GM18499 (cell line): Measurements from ENCODE around the gene PHLDB1.

Source experiments
- ATAC-seq: cut with Tn5 transposase; IDR thresholded peaks from one replicate; pipeline ENCODE4 v1.9.1; 2021; ENCODE audit warnings: moderate number of reproducible peaks; ENCODE audit not compliant: insufficient read depth, unreplicated experiment

Gene PHLDB1

DNA sequence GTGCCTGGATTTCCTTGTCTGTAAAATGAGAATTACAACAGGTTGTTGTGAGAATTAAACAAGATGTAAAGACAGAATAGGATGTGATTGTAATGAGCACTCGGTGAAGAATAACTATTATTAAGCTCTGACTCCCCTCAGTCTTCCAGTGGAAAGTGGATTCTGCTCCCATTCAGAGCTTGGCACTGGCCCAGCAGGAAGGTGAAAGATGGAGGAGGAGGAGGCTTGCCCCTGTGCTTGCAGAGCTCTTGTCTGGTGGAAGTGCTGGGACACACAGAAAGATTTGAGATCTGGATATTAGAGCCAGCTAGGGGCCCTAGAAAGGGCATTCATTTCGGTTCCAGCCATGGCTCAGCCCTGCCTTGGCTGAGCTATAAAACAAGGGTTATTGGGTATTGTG, 28.2 kb downstream of the PHLDB1 start:
- no peak for ATAC-seq

GRCh38 chr11:118636569-118637290, 29.3 kb downstream of the PHLDB1 start:
- no peak for ATAC-seq

DNA sequence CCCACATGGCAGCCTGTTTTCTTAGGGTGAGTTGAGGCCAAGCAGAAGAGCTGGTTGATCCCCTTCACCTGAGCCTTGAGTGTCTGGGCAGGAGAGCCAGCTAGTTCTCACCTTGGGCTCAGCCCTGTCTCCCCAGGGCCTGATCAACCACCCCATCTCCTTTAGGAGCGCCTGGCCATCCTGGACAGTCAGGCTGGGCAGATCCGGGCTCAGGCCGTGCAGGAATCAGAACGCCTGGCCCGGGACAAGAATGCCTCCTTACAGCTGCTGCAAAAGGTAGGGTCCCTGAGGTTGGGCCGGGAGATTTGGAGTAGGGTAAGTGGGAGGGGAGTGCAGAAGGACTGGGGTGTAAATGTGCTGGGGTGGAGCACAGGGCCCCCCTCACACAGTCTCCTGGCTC, 31.3 kb downstream of the PHLDB1 start:
- no peak for ATAC-seq

DNA sequence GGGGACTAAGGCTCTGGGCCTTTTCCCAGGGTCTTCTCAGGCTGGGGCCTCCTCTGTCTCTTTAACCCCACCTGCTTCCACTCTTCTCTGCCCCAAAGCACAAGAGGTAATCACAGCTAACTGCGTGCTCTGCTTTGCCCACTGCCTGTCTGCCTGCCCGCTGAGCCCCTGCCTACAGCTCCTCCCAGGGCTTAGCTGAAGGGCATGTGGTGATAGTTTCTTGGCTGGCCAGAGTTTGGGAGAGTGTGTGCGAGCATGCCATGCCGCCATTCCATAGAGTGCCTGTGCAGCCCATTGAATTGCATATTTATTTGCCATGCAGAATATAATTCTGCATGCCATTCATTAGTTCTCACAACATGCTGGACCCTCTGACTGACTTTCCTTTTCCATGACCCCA, 32.5 kb downstream of the PHLDB1 start:
- no peak for ATAC-seq

DNA sequence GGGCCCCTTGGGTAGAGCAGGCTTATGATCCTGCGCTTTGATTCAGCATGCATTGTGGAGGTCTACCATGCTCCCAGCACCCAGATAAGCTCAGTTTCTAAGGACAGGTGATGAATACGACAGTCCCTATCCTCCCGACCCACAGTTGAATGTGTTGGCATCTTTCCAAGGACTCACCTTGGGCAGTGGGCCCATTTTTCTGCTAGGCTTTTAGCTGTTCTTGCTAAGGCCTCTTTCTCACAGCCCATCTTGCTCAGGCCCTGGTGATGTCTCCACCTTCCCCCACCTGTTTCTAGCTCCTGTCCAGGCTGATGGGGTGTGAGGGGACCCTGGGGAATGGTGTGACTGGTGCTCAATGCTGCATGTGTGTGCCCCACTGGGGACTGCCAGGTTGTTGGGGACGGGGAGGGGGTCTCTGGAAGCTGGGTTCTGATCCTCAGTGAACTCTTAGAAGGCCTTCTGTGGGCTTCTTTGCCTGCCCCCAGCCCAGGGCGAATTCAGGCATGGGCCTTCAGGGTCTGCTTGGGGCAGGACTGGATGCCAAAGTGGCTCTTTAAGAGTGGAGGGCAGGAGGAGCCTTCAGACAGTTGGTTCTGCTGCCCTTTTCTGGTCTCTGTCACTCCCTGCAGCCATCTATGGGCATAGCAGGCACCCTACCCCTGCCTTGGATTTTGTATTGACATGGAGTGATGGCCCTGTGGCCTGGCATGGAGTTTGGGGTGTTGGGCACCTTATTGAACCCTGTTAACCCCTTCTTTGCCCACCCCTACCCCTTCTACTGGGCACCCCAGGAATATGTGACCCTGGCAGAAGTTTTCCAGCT, 33.1 kb downstream of the PHLDB1 start:
- ATAC-seq: no peak

GRCh38 chr11:118641397-118642019, 34.1 kb downstream of the PHLDB1 start:
- ATAC-seq: no peak

- no peak for ATAC-seq
Measured at GRCh38 chr11:118643142-118643994, 36.0 kb downstream of the PHLDB1 start.

DNA sequence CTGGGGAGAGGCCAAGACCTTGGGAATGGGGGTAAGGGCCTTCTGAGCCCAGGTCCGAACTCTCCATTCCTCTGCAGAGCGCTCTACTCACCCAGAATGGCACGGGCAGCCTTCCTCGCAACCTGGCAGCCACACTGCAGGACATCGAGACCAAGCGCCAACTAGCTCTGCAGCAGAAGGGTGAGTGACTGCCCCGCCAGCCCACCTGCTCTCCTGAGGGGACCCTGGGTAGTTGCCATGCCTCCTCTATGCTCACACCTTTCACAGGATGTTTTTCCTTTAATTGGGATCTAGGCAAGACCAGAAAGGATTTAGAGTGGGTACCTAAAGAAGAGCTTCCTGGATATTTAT, 36.6 kb downstream of the PHLDB1 start:
- no peak for ATAC-seq

DNA sequence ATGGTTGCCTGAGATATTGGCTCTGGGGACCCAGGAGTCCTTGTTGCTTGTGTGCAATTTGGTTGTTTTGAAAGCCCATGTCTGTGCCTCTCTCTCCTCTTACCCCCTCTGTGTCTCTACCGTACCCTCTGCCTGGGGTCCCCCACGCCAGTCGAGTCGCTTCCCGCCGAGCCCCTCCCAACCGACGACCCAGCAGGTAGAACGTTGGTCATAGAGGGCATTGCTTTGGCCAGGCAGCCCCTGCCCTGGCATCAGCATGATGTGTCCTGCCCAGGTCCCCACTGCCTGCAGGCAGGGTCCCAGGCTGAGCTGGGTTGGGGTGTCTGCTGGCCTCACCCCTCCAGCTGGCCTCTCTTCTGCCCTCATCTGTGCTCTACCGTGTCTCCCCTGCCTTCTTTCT, 37.1 kb downstream of the PHLDB1 start:
- no peak for ATAC-seq

GRCh38 chr11:118645066-118645715, 37.8 kb downstream of the PHLDB1 start:
- ATAC-seq: no peak

GRCh38 chr11:118646393-118646792, 39.0 kb downstream of the PHLDB1 start:
- no peak for ATAC-seq

- no peak for ATAC-seq
Measured at GRCh38 chr11:118648291-118648690, 40.9 kb downstream of the PHLDB1 start.

GRCh38 chr11:118649941-118650340, 42.5 kb downstream of the PHLDB1 start:
- no peak for ATAC-seq

DNA sequence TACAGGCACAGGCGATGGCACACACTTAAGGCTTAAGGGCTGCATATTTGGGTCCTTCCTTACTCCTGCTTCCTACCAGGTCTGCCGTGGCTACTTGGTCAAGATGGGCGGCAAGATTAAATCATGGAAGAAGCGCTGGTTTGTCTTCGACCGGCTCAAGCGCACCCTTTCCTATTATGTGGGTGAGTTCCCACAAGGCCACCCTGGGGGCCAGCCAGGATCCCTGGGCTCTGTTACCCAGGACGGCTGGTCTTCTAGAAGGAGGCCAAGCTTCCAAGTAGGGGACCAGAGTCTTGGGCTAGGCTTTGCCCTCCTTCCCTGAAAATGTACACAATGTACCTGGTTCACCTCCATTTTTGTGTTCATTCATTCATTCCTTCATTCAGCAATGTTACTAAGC, 43.0 kb downstream of the PHLDB1 start:
- no peak for ATAC-seq

DNA sequence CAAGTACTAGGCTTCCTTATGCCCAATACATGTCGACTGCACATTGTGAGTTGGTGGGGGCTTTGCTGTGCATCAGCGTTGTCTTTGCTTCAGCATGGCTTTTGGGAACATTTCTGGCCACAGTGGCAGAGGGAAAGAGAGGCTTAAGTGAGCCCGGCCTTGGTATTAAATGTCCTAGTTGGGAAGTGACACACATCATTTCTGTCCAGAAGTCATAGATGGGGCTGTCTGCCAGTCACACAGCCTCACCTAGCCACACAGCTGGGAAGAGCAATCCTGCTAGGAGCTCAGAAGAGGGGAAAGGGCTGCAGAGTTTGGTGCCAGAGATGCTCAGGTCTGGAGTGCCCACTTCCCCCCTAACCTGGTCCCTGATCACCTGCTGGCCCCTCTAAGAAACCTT, 44.4 kb downstream of the PHLDB1 start:
- ATAC-seq: no peak

- ATAC-seq: no peak
Measured at GRCh38 chr11:118652681-118653181, 45.3 kb downstream of the PHLDB1 start.

DNA sequence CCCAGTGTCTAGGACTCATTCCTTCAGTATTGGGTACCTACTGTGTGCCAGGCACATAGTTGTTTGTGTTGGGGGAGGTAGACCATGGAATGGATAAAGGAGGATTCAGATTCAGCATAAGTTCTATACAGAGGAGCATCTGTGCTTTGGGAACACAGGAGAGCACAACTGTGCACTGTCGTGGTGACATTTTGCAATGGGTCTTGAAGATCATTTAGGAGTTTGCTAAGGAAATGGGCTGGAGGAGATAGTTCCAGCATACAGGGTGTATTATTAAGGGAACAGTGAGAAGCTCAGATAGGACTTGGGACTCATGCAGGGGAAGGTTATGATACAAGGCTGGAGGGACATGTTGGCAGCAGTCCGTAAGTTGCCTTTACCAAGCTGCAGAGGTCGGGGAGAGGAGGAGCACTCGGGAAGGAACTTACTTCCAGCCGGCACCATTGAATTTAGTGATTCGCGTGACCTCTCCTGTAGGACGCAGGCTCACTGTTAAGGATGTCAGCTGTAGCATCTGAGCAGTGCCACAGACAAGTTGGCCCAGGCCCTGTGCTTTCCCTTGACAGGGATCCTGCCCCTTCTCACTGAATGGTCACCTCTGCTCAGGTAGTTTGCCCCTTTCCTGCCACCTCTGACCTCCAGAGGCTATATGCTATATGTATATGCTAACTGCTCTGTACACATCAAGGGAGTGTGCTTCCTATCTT, 46.4 kb downstream of the PHLDB1 start:
- ATAC-seq: no peak

DNA sequence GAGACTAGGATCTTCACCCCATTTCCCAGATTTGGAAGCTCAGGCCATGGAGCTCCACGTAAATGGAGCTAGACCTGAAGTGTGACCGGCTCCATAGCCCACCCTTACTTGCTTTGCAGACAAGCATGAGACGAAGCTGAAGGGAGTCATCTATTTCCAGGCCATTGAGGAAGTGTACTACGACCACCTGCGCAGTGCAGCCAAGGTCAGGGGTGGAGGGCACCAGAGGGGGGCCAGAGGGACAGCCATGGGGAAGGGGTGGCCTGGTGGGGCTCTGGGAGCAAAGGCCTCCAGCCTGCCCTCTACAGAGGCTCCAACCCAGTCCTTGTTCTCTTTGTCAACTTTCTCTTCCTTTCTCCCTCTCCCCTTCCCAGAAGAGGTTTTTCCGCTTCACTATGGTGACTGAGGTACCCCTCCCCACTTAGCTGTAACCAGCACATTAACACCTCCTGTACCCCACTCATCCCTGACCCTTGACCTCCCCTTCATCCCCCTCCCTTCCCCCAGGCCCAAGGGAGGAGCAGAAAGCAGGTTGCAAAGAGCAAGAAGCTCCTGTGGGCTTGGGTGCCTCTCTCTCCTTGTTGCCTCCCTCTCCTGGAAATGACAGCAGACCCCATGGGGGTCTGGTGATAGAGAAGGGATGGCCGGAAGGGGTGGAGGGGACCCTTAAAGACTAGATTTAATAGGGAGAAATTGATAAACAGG, 48.2 kb downstream of the PHLDB1 start:
- no peak for ATAC-seq
